HUES48 (cell line): ENCODE data around the gene GRM4.

Experiments
- H3K27ac ChIP-seq: one replicate; pipeline ENCODE4 v1.7.0; 2013; ENCODE audit warnings: low read depth, low read length, inconsistent platforms
- H3K27me3 ChIP-seq: 2 replicates; pipeline ENCODE4 v1.6.1; 2013; ENCODE audit warnings: mild to moderate bottlenecking, low read length; ENCODE audit not compliant: control insufficient read depth, insufficient read depth
- H3K36me3 ChIP-seq: 2 replicates; pipeline ENCODE4 v1.6.1; 2013; ENCODE audit warnings: low read length; ENCODE audit not compliant: control insufficient read depth, insufficient read depth
- H3K4me1 ChIP-seq: 2 replicates; pipeline ENCODE4 v1.6.1; 2013; ENCODE audit warnings: mild to moderate bottlenecking, low read length; ENCODE audit not compliant: control insufficient read depth, insufficient read depth
- H3K4me3 ChIP-seq: 2 replicates; pipeline ENCODE4 v1.5.1; 2013; ENCODE audit warnings: mild to moderate bottlenecking, low read depth, low read length
- H3K9ac ChIP-seq: 2 replicates; pipeline ENCODE4 v1.6.1; 2013; ENCODE audit warnings: mild to moderate bottlenecking, low read depth, low read length, moderate library complexity
- H3K9me3 ChIP-seq: 2 replicates; pipeline ENCODE4 v1.6.1; 2013; ENCODE audit warnings: low read length; ENCODE audit not compliant: control insufficient read depth, insufficient read depth

Gene GRM4

DNA sequence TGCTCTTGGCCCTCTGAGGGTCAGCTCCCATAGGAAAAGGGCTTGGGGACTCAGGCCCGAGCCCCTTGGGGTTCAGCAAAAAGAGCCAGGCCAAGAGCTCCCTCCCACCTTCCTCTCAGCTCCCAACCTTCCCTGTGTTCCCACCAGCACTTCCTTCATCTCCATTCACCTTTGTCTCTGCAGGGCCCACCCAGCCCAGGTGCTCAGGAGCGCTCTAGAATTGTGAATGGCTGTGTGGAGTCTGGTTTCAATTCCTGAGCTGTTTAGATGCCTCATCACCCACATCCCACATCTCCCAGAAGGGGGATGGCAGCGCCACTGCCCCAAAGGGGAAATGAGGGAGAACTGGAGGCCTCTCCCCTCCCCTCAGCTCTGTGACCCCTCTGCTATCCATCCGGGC lies 7.7 kb downstream of the GRM4 start:
- Histone ChIP-seq H3K27ac (peak overlapping the region; percentile 69), H3K4me1 (peaks cover 56% of the 10 kb centered on the region), H3K9ac (no peak overlapping the region), H3K9me3 (no peaks in the 10 kb centered on the region), H3K4me3 (no peak overlapping the region), H3K36me3 (no peaks in the 10 kb centered on the region), H3K27me3 (peaks cover 3% of the 10 kb centered on the region)

DNA sequence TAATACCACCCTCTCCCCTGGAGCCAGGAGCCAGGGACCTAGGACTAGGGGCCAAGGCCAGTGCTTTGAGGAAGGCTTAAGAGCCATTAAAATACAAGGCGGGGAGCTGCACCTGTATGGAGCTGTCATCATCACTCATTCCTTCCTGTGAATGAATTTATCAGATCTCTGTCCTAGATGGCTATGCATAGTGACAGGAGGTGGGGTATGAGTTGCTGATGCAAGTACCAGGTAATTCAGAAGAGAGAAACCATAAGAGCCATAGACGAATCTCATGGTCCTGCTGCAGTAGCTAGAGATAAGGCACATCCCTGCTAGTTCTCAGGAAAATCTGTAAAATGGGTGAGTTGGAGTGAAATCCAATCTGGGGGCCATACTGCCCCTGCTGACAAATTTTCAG lies 10.3 kb downstream of the GRM4 start:
- no peaks in the 10 kb centered on the region for H3K36me3 ChIP-seq
- H3K9me3 ChIP-seq: no peaks in the 10 kb centered on the region
- H3K9ac ChIP-seq: no peak overlapping the region
- peaks cover 52% of the 10 kb centered on the region for H3K4me1 ChIP-seq
- no peak overlapping the region for H3K27ac ChIP-seq
- H3K27me3 ChIP-seq: no peaks in the 10 kb centered on the region
- no peak overlapping the region for H3K4me3 ChIP-seq

DNA sequence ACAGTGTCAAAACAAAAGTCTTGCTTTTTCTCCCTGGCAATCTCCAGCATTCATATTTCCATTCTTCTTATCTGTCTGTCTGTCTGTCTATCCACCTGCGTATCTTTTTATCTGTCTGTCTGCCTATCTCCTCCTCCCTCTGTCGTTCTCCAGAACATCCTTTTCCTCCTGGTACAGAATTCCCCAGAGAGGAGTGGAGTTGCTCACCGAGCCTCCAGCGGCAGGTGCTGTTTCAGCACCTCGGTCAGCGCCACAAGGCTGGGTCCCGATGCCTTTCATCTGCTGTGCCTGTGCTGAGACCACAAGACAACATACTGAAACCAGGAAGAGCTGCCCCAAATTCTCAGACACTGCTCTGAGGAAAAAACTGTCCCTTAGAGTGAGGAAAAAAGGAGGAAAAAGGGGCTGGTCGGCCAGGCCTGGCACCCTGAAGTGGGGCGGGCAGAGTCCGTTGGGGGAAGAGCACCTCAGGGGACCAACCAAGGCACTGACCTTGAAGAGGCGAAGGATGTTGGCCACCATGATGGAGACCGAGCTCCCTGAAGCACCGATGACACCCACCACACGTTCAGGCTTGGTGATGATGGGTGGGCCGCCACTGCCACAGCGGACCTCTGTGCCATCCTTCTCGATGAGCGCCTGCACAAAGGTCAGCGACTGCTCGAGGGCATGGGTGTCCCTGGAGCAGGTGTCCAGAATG lies 13.3 kb downstream of the GRM4 start:
- no peak overlapping the region for H3K9ac ChIP-seq
- peak overlapping the region; percentile 95 for H3K27ac ChIP-seq
- H3K27me3 ChIP-seq: no peaks in the 10 kb centered on the region
- H3K4me3 ChIP-seq: peak overlapping the region; percentile 44
- no peaks in the 10 kb centered on the region for H3K9me3 ChIP-seq
- H3K4me1 ChIP-seq: peaks cover 46% of the 10 kb centered on the region
- no peaks in the 10 kb centered on the region for H3K36me3 ChIP-seq

DNA sequence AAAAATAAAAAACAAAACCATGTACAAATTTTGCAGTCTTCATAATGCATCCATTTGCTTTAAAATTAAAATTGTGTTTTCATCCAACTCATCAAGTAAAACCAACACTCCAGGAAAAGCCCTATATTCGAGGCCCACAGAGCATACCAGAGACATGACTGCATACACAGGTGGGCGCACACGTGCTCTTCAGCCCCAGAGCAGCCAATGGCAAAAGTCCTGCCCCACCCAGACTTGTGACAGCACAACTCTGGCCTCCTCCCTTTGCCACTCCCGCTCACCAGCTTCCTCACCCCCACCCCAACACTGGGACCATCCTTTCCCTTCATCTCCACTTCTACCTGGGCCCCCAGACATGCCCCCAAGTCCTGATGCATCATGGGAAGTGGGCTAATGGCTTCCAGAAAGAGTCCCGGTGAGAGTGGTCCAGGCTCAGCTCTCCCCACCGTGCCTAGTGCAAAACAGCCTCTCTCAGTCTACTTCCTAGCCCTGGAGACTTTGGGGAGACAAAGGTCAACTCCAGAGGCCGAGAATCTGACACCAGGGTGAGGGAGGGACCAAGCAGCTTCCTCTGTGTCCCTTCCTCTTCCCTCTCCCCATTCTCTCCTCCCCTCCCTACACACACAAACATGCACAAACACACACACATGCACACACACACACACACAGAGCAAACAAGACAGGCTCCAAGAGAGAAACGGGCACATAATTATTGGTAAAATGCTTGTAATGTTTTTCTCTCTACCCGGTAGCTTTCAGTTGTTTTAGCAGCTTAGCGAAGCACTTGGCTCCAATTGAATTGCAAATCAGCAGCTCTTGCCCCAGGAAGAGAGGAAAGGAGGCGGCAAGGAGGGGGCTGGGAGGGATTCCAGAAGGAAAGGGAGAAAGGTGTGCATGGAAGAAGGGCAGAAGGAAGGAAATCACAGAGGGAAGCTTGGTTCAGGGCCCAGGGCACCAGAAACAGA lies 14.3 kb downstream of the GRM4 start:
- H3K36me3 ChIP-seq: no peaks in the 10 kb centered on the region
- peak overlapping the region; percentile 44 for H3K4me3 ChIP-seq
- no peaks in the 10 kb centered on the region for H3K27me3 ChIP-seq
- peak overlapping the region; percentile 29 for H3K9ac ChIP-seq
- peak overlapping the region; percentile 95 for H3K27ac ChIP-seq
- peaks cover 41% of the 10 kb centered on the region for H3K4me1 ChIP-seq
- no peaks in the 10 kb centered on the region for H3K9me3 ChIP-seq

DNA sequence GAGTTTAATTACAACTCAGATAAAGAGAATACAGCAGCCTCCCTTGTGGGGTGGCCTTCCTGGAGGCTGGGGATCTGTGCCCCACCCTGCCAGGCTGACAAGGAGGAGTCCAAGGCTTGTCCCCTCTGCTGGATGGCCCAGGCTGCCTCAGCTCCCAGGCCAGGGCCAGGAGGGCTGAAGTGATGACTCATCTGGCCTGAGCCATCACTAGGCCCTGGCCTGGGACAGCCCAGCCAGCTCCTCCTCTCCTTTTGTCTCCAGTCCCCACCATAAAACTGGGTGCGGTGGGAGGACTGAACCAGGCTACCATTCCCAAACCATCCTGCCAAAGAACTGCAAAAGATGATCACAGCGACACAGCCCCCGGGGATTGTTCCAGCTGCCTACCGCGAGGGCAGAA lies 15.0 kb downstream of the GRM4 start:
- H3K36me3 ChIP-seq: no peaks in the 10 kb centered on the region

DNA sequence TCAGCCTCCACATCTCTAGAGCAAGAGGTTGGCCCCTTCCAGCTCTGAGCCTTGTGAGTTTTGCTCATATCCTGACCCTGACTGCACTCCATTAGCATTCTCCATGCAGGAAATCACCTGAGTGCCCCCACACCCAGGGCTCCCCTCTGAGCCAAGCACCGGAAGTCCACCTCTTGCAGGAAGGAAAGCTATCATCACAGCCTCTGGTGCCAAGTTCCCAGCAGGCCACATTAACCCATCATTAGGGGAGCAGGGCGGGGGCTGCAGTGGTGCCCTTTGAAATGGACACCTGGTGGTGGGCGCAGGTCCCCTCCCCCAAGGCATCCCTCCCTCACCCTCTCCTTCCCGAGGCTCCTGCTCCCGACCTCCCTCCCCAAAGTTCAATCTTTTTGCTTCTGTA lies 16.1 kb downstream of the GRM4 start:
- no peaks in the 10 kb centered on the region for H3K9me3 ChIP-seq
- no peak overlapping the region for H3K4me3 ChIP-seq
- H3K36me3 ChIP-seq: no peaks in the 10 kb centered on the region
- H3K4me1 ChIP-seq: peaks cover 35% of the 10 kb centered on the region
- peak overlapping the region; percentile 95 for H3K27ac ChIP-seq
- no peaks in the 10 kb centered on the region for H3K27me3 ChIP-seq
- no peak overlapping the region for H3K9ac ChIP-seq

More for the DNA sequence above, 15.0 kb downstream of the GRM4 start:
- peaks cover 36% of the 10 kb centered on the region for H3K4me1 ChIP-seq
- H3K27ac ChIP-seq: peak overlapping the region; percentile 95
- peak overlapping the region; percentile 29 for H3K9ac ChIP-seq
- no peaks in the 10 kb centered on the region for H3K9me3 ChIP-seq
- H3K27me3 ChIP-seq: no peaks in the 10 kb centered on the region
- no peak overlapping the region for H3K4me3 ChIP-seq

DNA sequence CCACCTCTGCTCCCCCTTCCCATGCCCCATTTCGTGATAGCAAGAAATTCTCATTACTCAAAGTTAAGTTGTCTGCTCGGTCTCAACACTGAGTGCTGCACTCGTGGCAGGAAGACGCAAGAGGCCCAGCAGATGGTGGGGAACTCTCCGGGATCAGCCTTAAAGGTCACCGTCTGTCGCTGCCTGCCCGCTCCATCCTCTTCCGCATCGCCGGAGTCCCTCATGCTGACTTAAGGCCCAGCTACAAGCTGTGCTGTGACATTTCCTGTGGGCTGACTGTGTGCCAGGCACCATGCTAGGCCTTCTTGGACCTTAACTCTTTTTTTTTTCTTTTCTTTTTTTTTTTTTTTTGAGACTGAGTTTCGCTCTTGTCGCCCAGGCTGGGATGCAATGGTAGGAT lies 17.8 kb downstream of the GRM4 start:
- H3K27ac ChIP-seq: no peak overlapping the region
- H3K9ac ChIP-seq: no peak overlapping the region
- H3K9me3 ChIP-seq: no peaks in the 10 kb centered on the region
- no peaks in the 10 kb centered on the region for H3K27me3 ChIP-seq
- peaks cover 33% of the 10 kb centered on the region for H3K4me1 ChIP-seq
- no peaks in the 10 kb centered on the region for H3K36me3 ChIP-seq
- H3K4me3 ChIP-seq: no peak overlapping the region

DNA sequence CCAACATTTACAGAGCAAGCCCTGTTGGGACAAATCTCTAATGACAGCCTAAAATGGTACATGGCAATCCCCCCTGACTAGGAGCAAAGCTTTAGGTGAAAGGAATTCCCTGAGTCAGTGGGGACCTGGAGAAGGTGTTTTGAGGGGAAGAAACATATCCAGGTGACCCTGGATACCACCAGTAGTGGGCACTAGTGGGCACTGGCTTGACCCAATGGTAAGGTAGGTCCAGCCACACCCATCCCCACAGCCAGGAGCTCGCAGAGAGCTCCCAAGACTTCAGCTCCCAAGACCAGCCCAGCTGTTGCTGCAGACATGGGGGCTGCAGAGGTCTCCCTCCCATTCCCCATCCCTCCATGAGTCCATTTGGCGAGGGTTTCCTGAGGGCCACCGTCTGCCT lies 19.5 kb downstream of the GRM4 start:
- H3K4me1 ChIP-seq: peaks cover 23% of the 10 kb centered on the region
- H3K9me3 ChIP-seq: no peaks in the 10 kb centered on the region
- H3K27ac ChIP-seq: no peak overlapping the region
- H3K4me3 ChIP-seq: no peak overlapping the region
- H3K9ac ChIP-seq: no peak overlapping the region
- no peaks in the 10 kb centered on the region for H3K27me3 ChIP-seq
- H3K36me3 ChIP-seq: no peaks in the 10 kb centered on the region

DNA sequence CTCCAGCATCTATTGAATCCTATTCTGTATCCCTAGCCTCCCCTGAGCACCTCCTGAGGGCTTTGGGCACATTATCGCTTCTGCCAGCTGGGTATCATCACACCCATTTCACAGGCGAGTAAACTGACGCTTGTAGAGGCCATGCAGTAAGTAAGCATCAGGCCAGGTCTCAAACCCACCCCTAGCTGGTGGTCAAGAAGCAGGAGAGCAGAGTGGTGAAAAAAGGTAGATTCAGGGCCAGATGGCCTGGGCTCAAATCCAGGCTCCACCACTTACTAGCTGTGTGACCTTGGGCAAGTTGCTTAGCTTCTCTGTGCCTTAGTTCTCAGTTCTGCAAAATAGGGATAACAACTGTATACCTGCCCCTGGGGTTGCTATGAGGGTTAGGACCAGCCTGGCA lies 19.9 kb downstream of the GRM4 start:
- no peak overlapping the region for H3K4me3 ChIP-seq
- no peaks in the 10 kb centered on the region for H3K9me3 ChIP-seq
- H3K9ac ChIP-seq: no peak overlapping the region
- peaks cover 18% of the 10 kb centered on the region for H3K4me1 ChIP-seq
- H3K27ac ChIP-seq: no peak overlapping the region
- H3K27me3 ChIP-seq: no peaks in the 10 kb centered on the region
- H3K36me3 ChIP-seq: no peaks in the 10 kb centered on the region

DNA sequence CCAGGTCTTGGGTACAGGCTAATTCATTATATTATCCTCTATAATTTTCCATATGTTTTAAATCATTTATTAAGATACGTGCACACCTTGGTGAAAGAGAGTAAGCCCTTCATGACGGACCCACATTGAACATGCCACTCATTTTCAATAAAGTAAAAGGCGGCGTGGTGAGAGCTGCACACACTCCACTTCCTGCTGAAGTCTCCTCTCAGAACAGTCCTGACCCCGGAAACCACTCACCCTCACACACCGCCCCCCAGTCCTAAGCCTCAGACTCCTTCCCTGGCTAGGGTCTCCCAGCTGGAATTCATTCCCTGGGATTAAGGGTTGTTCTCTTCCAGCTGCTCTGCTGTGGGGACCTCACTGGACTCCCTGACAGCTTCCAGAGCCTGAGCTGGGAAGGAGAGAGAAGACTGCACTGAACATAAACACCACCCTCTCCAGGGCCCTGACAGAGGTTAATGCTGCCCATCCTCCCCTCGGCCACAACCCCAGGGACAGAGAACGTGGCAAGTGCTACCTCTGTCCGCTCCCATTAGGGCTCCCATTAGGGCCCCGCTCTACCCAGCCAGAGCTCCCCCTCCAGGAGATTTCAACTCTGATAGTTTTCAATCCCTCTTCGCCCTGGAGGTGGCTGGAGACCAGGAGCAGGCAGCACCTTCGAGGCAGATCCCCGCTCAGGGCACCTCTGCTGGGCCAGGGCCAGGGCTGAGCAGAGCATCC lies 24.8 kb downstream of the GRM4 start:
- no peak overlapping the region for H3K4me3 ChIP-seq
- H3K4me1 ChIP-seq: no peaks in the 10 kb centered on the region; the same call in 1 of the 2 replicates
- no peak overlapping the region for H3K27ac ChIP-seq
- no peaks in the 10 kb centered on the region for H3K27me3 ChIP-seq
- H3K9me3 ChIP-seq: no peaks in the 10 kb centered on the region
- no peaks in the 10 kb centered on the region for H3K36me3 ChIP-seq
- no peak overlapping the region for H3K9ac ChIP-seq
